NCI-H345 treated with DMSO at 0.1 percent for 48 hours (cell line): ENCODE measurements around the gene GRM4.

Experiments
- DNase-seq: peaks from one replicate; lab custom pipeline; 2025; ENCODE audit not compliant: unreplicated experiment; lab: John Stamatoyannopoulos, UW

The GRM4 gene

DNA sequence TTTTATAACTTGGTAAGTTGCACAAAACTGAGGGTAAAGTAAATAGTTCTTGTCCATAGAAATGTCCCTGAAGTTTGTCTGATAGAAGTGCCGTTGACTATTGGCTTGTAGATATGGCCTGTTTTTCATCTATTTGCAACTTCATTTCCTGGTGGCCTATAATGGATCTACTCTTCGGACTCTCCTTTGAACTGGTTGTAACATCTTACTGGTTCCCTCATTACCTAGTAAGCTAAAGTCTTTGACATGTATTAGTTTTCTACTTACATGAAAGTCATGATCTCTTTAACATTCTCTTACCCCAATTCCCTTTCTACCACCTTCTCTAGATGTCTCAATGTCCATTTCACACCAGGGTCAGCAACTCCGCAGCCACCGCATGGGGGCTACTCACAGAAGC lies 146.3 kb downstream of the GRM4 start:
- DNase-seq: no peak

DNA sequence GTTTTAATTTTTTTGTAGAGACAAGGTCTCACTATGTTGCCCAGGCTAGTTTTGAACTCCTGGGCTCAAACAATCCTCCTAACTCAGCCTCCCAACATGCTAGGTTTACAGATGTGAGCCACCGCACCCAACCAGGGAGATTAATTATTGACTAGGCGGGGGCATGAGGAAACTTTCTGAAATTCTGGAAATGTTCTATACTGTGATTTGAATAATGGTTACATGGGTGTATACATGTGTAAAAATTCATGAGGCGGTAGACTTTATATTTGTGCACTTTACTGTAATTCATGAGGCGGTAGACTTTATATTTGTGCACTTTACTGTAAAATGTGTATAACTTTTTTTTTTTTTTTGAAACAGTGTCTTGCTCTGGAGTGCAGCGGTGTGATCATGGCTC lies 147.2 kb downstream of the GRM4 start:
- no peak for DNase-seq

DNA sequence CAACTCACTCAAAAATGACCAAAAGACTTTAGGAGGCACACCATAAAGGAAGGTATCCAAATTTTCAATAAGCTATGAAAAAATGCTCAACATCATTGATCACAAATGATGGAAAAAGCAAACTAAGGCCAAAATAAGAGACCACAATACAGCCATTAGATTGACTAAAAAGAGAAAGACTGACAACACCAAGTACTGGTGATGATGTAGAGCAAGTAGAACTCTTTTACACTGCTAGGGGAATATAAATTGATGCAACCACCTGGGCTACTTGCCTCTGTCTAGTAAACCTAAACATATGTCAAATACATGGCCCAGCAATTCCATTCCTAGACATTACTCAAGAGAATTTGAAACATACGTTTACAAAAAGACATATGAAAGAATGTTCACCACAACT lies 148.6 kb downstream of the GRM4 start:
- no peak for DNase-seq

- DNase-seq: no peak
These were observed 149.8 kb downstream of the GRM4 start for GRCh38 chr6:33996120-33996475.

DNA sequence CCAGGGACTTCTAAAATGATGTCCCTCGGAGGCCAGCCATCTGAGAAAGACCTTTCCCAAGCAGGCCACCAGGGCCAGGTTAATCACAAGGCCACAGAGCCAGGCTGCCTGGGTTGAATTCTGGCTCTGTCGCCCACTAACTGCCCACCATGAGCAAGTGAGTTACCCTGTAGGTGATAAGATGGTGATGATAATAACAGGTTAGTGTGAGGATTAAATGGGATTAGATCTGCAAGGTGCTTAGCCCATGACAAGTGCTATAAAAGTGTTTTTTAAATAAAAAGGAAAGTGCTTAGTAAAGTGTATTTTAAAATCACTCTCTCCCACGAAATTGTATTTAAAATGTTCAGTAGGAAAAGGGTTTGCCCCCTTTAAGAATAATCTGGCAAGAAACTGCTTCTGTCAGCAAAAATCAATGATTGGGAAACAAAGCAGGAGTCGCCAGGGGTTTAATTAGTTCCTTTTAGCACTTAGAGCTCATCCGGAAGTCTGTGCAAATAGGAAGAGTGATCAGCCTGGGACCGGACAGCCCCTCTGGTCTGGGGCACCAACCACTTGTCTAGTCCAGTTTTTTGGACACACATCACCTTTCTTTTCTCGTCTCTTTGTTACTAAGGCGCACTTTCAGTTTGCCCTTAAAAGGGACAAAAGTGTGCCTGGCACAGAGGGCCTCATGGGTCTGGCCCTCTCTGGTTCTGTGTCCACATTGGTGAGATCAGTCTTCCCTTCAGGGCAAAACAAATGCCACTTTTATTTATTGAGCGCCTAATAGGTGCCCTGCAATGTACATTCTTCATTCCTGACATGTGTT lies 150.4 kb downstream of the GRM4 start:
- DNase-seq: no peak

DNA sequence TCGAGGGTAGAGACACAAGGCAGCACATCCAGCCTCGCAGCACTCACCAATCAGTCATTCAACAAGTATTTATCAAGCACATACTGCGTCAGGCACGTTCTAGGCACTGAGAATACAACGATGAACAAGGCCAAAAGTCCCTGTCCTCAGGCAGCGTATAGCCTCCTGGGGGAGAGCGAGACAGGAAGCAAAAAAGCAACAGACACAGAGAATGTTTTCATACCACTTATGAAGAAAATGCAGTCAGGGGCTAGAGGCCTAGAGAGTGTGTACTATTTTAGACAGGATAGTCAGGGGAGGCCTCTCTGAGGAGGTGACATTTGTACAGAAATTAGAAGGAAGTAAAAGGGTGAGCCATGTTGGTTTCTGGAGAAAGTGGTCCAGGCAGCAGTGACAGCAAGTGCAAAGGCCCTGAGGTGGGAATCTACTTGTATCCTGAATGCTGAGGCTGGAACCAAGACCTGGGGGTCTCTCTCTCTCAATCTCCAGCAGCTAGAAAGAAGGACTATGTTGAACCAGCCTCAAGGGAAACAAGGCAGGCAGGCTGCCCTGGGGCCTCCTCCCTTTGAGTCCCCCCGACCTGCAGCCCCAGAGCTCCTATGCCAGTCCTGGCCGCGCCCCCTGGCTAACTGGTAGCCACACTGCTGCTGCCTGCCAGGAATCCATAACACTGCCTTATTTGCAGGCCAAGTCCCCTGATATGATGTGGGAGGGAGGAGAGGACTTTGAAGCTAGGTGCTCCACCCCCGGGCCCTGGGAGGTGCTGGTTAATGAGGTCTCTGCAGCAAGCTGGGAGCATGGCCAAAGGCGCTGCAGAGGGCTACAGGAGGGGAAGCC lies 151.2 kb downstream of the GRM4 start:
- no peak for DNase-seq

- DNase-seq: no peak
These were observed 152.0 kb downstream of the GRM4 start for GRCh38 chr6:33993653-33994471.

- DNase-seq: no peak
These were observed 152.8 kb downstream of the GRM4 start for GRCh38 chr6:33993091-33993490.

GRCh38 chr6:33992191-33992590 lies 153.7 kb downstream of the GRM4 start:
- DNase-seq: no peak

DNA sequence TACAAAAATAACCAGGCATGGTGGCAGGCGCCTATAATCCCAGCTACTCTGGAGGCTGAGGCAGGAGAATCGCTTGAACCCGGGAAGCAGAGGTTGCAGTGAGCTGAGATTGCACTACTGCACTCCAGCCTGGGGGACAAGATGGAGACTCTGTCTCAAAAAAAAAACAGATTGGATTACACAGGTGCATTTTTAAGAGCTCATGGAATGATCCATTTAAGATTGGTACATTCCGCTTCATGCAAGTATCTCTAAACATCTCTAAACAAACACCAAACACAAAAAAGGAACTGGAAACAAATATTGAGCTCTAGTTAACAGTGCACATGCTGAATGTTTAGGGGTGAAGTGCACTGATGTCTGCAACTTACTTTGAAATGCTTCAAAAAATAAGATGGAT lies 154.3 kb downstream of the GRM4 start:
- DNase-seq: no peak

DNA sequence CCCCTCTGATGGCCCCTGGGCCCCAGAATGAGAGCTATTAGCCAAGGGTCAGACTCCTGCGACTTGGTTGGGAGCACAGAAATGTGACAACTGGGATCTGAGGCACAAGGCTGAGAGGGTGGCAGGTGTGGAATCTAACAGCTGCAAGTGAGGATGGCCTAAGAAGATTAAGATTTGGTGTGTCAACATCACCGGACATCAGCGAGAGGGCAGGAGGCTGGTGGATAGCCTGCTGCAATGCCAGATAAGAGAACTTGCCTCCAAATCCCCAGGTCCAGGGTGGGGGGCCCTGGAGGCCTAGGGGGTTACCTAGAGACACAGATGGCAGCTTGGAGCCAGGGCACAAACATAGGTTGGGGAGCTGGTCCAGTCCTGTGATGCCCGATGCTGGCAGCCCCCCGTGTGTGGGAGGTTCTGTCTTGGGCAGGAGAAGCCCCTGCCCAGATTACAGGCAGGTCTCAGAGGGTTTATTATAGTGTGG lies 155.8 kb downstream of the GRM4 start:
- no peak for DNase-seq

GRCh38 chr6:33989016-33989854 lies 156.7 kb downstream of the GRM4 start:
- no peak for DNase-seq

GRCh38 chr6:33988121-33989015 lies 157.5 kb downstream of the GRM4 start:
- DNase-seq: peak; percentile 90

DNA sequence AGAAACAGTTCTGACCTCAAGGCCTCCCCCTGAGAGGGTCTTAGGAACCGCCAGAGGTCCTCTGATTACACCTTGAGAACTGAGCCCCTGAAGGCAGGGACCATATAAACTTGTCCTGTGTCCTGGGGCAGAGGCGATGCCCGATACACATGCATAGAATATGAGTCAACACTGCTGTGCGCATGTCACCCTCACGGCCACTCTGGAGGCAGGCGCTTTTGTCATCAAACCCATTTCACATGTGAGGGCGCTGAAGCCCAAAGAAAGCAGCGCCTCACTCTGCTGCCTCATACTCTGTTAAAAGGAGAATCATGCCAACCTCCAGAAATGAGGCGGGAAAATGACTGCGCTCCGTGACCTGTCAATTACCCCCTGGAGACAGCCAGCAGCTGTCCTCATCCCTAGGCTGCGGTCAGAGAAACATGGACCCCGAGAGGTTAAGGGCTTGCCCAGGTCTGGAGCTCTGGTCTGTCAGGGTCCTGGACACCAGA lies 158.3 kb downstream of the GRM4 start:
- no peak for DNase-seq

DNA sequence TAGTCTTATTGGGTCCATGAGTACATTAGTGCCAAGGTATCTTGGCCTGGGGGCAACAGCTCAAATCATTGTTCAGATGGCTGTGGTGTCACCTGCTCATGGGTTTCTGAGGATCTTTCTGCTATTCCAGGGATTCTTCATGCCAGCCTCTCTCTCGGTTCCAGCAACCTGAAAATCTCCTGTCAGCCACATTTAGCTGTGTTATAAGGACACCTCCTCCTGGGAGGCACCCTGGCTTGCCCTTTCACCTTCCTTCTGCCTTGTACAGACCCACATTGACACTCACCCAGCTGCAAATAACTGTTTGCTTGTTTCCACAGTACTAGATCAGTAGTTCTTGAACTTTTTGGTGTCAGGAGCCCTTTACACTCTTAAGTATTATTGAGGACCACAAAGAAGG lies 159.9 kb downstream of the GRM4 start:
- DNase-seq: no peak

DNA sequence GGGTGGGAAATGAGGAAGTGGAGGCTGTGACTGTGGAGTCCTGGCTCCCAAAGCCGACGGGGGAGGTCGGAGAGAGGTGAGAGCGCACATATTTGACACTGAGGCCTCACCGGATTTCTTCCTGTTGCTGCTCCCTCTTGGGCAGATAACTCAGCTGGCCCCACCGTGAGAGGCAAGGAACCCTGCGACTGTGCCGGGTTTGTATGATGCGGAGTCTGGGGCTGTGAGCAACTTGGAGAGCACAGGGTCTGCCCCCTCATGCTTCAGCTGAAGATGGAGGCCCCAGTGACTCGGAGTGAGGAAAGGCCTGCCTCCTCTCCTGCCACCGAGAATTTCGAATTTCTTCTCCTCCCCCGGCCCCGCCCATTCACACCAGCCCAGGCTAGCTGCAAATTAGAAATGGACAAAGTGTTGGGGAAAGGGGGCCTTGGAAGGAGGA lies 160.6 kb downstream of the GRM4 start:
- no peak for DNase-seq

DNA sequence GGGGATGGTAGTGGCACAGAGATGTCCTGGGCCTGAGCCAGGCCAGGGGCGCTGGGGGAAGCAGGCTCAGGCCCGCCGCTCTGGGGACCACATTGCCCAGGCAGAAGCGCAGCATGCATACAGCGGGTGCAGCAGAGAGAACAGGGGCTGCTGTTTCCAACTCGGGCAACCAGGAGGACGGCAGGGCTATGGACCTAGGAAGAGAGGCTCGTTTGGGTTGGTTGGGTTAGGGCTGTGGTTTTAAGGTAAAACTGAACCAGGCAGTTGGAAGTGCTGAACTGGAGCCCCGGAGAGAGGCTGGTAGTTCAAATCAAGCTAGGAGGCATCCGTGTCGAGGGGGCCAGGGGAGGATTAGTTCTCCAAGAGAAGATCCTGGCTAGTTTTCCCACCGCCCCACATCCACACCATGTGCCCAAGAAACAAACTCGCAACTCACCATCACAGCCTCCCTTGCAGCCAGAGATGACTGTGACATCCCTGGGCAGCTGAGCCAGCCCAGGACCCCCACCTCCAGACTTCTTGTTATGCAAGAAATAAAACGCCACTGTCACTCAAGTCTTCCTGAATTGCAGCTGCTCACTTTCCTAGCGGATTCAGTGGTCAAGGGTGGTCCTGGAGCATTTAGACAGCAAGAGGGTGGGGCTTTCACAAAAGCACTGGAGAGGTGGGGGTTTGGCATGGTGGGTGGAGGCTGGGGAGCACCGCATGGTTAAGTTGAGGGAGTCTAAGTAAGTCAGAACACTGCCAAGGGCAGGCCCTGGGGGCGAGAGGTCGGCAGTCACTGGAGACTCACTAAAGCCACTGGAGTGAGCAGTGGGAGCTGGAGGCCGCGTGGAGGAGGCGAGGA lies 161.2 kb downstream of the GRM4 start:
- DNase-seq: no peak

- DNase-seq: no peak
These were observed 162.0 kb downstream of the GRM4 start for GRCh38 chr6:33983721-33984465.
